ENCODE data around the gene LGI4. TPM values are rescaled to one million over a fixed set of nuclear protein-coding genes. Genes with fewer than 3 reads are reported as not detected.

LGI4 gene
- total RNA-seq, 1 donor, result 0.72 TPM

GRCh38 chr19:35171730-35172129 lies 36.9 kb upstream of the LGI4 start:
- Histone ChIP-seq H3K27ac (ENCODE audit: low read depth, low read length) (no peak overlapping the region), H3K4me2 (ENCODE audit: insufficient read depth, low read length) (no peak overlapping the region), H3K27me3 (ENCODE audit: insufficient read depth, low read length) (no peaks in the 10 kb centered on the region), H2AFZ (ENCODE audit: low read length) (no peak overlapping the region), H3K79me2 (ENCODE audit: insufficient read depth, low read length) (no peaks in the 10 kb centered on the region), H3K36me3 (ENCODE audit: insufficient read depth, low read length) (peaks cover 10% of the 10 kb centered on the region), H3K4me1 (ENCODE audit: insufficient read depth, low read length) (peaks cover 4% of the 10 kb centered on the region), H4K20me1 (ENCODE audit: insufficient read depth, low read length) (no peaks in the 10 kb centered on the region), H3K9me3 (ENCODE audit: low read depth, low read length) (peaks cover under 1% of the 10 kb centered on the region), H3K4me3 (ENCODE audit: insufficient read depth, low read length) (no peak overlapping the region)
- DNase-seq (ENCODE audit: insufficient read length, low spot score, missing footprints), result no peak
- no peak for TF ChIP-seq CTCF (IDR thresholded peaks at IDR 0.05; ENCODE audit: extremely low read depth, low read depth, low read length)

GRCh38 chr19:35170359-35171061 lies 35.7 kb upstream of the LGI4 start:
- DNase-seq (ENCODE audit: insufficient read length, low spot score, missing footprints), result peak; percentile 30

GRCh38 chr19:35169221-35169995 lies 34.5 kb upstream of the LGI4 start:
- Histone ChIP-seq H4K20me1 (ENCODE audit: insufficient read depth, low read length) (no peaks in the 10 kb centered on the region), H3K79me2 (ENCODE audit: insufficient read depth, low read length) (no peaks in the 10 kb centered on the region), H2AFZ (ENCODE audit: low read length) (no peak overlapping the region), H3K27me3 (ENCODE audit: insufficient read depth, low read length) (no peaks in the 10 kb centered on the region), H3K4me1 (ENCODE audit: insufficient read depth, low read length) (no peaks in the 10 kb centered on the region), H3K27ac (ENCODE audit: low read depth, low read length) (no peak overlapping the region), H3K9me3 (ENCODE audit: low read depth, low read length) (peaks cover 13% of the 10 kb centered on the region), H3K4me3 (ENCODE audit: insufficient read depth, low read length) (no peak overlapping the region), H3K4me2 (ENCODE audit: insufficient read depth, low read length) (no peak overlapping the region), H3K36me3 (ENCODE audit: insufficient read depth, low read length) (peaks cover 31% of the 10 kb centered on the region)
- TF ChIP-seq CTCF (IDR thresholded peaks at IDR 0.05; ENCODE audit: extremely low read depth, low read depth, low read length), result no peak
- DNase-seq (ENCODE audit: insufficient read length, low spot score, missing footprints), result peak; percentile 2

More at GRCh38 chr19:35170359-35171061, 35.7 kb upstream of the LGI4 start:
- H2AFZ ChIP-seq (ENCODE audit: low read length), result no peak overlapping the region
- TF ChIP-seq CTCF (IDR thresholded peaks at IDR 0.05; ENCODE audit: extremely low read depth, low read depth, low read length), result no peak
- no peaks in the 10 kb centered on the region for H4K20me1 ChIP-seq (ENCODE audit: insufficient read depth, low read length)
- no peak overlapping the region for H3K4me2 ChIP-seq (ENCODE audit: insufficient read depth, low read length)
- H3K36me3 ChIP-seq (ENCODE audit: insufficient read depth, low read length), result peaks cover 21% of the 10 kb centered on the region
- H3K4me3 ChIP-seq (ENCODE audit: insufficient read depth, low read length), result no peak overlapping the region
- H3K4me1 ChIP-seq (ENCODE audit: insufficient read depth, low read length), result no peaks in the 10 kb centered on the region
- H3K79me2 ChIP-seq (ENCODE audit: insufficient read depth, low read length), result no peaks in the 10 kb centered on the region
- no peaks in the 10 kb centered on the region for H3K27me3 ChIP-seq (ENCODE audit: insufficient read depth, low read length)
- peaks cover 9% of the 10 kb centered on the region for H3K9me3 ChIP-seq (ENCODE audit: low read depth, low read length)
- H3K27ac ChIP-seq (ENCODE audit: low read depth, low read length), result no peak overlapping the region

- Histone ChIP-seq H3K4me3 (ENCODE audit: insufficient read depth, low read length) (no peak overlapping the region), H3K27me3 (ENCODE audit: insufficient read depth, low read length) (no peaks in the 10 kb centered on the region), H3K27ac (ENCODE audit: low read depth, low read length) (no peak overlapping the region), H3K79me2 (ENCODE audit: insufficient read depth, low read length) (no peaks in the 10 kb centered on the region), H3K4me2 (ENCODE audit: insufficient read depth, low read length) (no peak overlapping the region), H3K36me3 (ENCODE audit: insufficient read depth, low read length) (peaks cover 43% of the 10 kb centered on the region), H3K4me1 (ENCODE audit: insufficient read depth, low read length) (no peaks in the 10 kb centered on the region), H3K9me3 (ENCODE audit: low read depth, low read length) (peaks cover 19% of the 10 kb centered on the region), H4K20me1 (ENCODE audit: insufficient read depth, low read length) (no peaks in the 10 kb centered on the region), H2AFZ (ENCODE audit: low read length) (no peak overlapping the region)
- DNase-seq (ENCODE audit: insufficient read length, low spot score, missing footprints), result no peak
- no peak for TF ChIP-seq CTCF (IDR thresholded peaks at IDR 0.05; ENCODE audit: extremely low read depth, low read depth, low read length)
Observed at GRCh38 chr19:35168196-35168595, 33.3 kb upstream of the LGI4 start.

Data from osteoblast (primary cell).